ENCODE measurements around the gene JARID2. TPM values are rescaled to one million over a fixed set of nuclear protein-coding genes. Genes with fewer than 3 reads are reported as not detected.

The JARID2 gene
- total and polyA plus RNA-seq, 2 of the 13 experiments (the other 11 are each of a cell fraction or from before 2014, with no cell fraction given): 7.5 to 10.3 TPM

DNA sequence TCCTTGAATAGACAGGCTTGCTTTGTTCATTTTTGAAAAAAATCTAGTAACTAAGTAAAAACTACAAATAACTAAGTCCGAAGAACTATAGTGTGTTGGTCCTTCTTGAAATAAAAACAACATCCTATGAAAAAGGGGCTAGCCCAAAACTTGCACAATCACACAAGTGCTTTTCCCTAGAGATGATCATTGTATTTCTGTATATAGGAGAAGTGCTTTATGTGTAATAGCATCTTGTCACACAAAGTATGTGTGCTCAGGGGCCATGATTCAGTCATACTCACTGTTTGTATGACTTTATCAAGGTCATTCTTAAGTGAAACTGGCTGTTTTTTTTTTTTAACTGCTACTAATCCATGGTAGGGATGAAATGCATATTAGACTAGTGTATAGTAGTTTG, 237.2 kb downstream of the JARID2 start:
- CTCF ChIA-PET (ENCODE audit: low intra/inter-chr PET ratio, low total read pairs): no interaction called here
- DNase-seq (ENCODE audit: low spot score) (peak; percentile 14), ATAC-seq (no peak), FAIRE-seq (no peak)
- H3K4me1 ChIP-seq (ENCODE audit: insufficient read depth, low read length): 0 out of 2 replicates have a peak, but pooled peaks cover 7% of the 10 kb centered on the region
- no peaks in the 10 kb centered on the region for H3K79me2 ChIP-seq (ENCODE audit: insufficient read depth, low read length)
- no peaks in the 10 kb centered on the region for H4K20me1 ChIP-seq (ENCODE audit: insufficient read depth, low read length)
- 0 out of 2 replicates have a peak, but pooled peaks have one; percentile 35 for TF ChIP-seq CEBPB (IDR thresholded peaks at IDR 0.05; ENCODE audit: borderline replicate concordance, low read depth, low read length)
- TF ChIP-seq EED (CRISPR knock-in tag; IDR thresholded peaks at IDR 0.05): no peak
- BruUV-seq (replicated peaks): no TSS peak
- no peak overlapping the region for H3K27ac ChIP-seq (ENCODE audit: extremely low read length, insufficient read depth, low read length)
- no peak overlapping the region for H3K4me3 ChIP-seq (replicated peaks in 1 of 3; ENCODE audit: insufficient read depth in 1 of 3, low read depth in 2 of 3, low read length in 3 of 3)
- in situ Hi-C loops (cut with HindIII; ENCODE audit: extremely low pct_ligation_motif_present, low pct_unique_long_range_greater_than_20kb): loop anchor here (25.0 kb wide), 1 partner anchor 1271 kb away; no protein-coding TSS in a partner anchor
- whole genome bisulfite sequencing (ENCODE audit: low lambda C conversion rate): 100% methylated on average over 1 of the region's 1 CpG
- intact Hi-C loops (cut with micrococcal nuclease; ENCODE audit: unreplicated experiment): no loop called here
- POLR2A ChIA-PET: no interaction called here
- H3K4me2 ChIP-seq (ENCODE audit: low read depth, low read length): no peak overlapping the region
- H3K27me3 ChIP-seq (ENCODE audit: control insufficient read depth in 1 of 2, insufficient read depth in 2 of 2, low read length in 2 of 2): no peaks in the 10 kb centered on the region
- no peak overlapping the region for H3K9ac ChIP-seq (ENCODE audit: insufficient read depth, low read depth, low read length)
- no peaks in the 10 kb centered on the region for H3K9me3 ChIP-seq (ENCODE audit: low read length)
- H3K36me3 ChIP-seq (replicated peaks in 1 of 2; ENCODE audit: control insufficient read depth in 1 of 2, insufficient read depth in 2 of 2, low read length in 2 of 2): peaks cover 7% of the 10 kb centered on the region in 2 experiments; a peak in 4 of 5 replicates
- H2AFZ ChIP-seq (ENCODE audit: low read length): no peak overlapping the region

- Histone ChIP-seq H3K4me3 (replicated peaks in 1 of 3; ENCODE audit: insufficient read depth in 1 of 3, low read depth in 2 of 3, low read length in 3 of 3) (no peak overlapping the region), H4K20me1 (ENCODE audit: insufficient read depth, low read length) (no peaks in the 10 kb centered on the region), H3K36me3 (replicated peaks in 1 of 2; ENCODE audit: control insufficient read depth in 1 of 2, insufficient read depth in 2 of 2, low read length in 2 of 2) (peaks cover 15 to 18% of the 10 kb centered on the region in 2 experiments; a peak in 4 of 5 replicates), H3K9me3 (ENCODE audit: low read length) (no peaks in the 10 kb centered on the region), H3K27me3 (ENCODE audit: control insufficient read depth in 1 of 2, insufficient read depth in 2 of 2, low read length in 2 of 2) (no peaks in the 10 kb centered on the region), H3K79me2 (ENCODE audit: insufficient read depth, low read length) (no peaks in the 10 kb centered on the region), H2AFZ (ENCODE audit: low read length) (no peak overlapping the region), H3K4me2 (ENCODE audit: low read depth, low read length) (no peak overlapping the region), H3K4me1 (ENCODE audit: insufficient read depth, low read length) (0 out of 2 replicates have a peak, but pooled peaks cover 7% of the 10 kb centered on the region), H3K27ac (ENCODE audit: extremely low read length, insufficient read depth, low read length) (no peak overlapping the region), H3K9ac (ENCODE audit: insufficient read depth, low read depth, low read length) (no peak overlapping the region)
- ChIA-PET POLR2A (no interaction called here), CTCF (ENCODE audit: low intra/inter-chr PET ratio, low total read pairs) (no interaction called here)
- DNase-seq (ENCODE audit: low spot score) (no peak), ATAC-seq (no peak), FAIRE-seq (no peak)
- in situ Hi-C loops (cut with HindIII; ENCODE audit: extremely low pct_ligation_motif_present, low pct_unique_long_range_greater_than_20kb) (loop anchor here (25.0 kb wide), 1 partner anchor 1272 kb away; no protein-coding TSS in a partner anchor), intact Hi-C loops (cut with micrococcal nuclease; ENCODE audit: unreplicated experiment) (no loop called here)
- WGBS (ENCODE audit: low lambda C conversion rate): 96% methylated on average over 3 of the region's 3 CpGs
- no TSS peak for BruUV-seq (replicated peaks)
- TF ChIP-seq ZNF691 (CRISPR knock-in tag; IDR thresholded peaks at IDR 0.05; ENCODE audit: borderline replicate concordance, low read depth): no peak
- TF ChIP-seq POLR2AphosphoS5 (IDR thresholded peaks at IDR 0.05; ENCODE audit: low read depth, low read length): no peak
- TF ChIP-seq TRIM24 (CRISPR knock-in tag; IDR thresholded peaks at IDR 0.05): no peak
- TF ChIP-seq HDAC6 (IDR thresholded peaks at IDR 0.05; ENCODE audit: low read depth, low read length): no peak
- TF ChIP-seq, protein P1, sequence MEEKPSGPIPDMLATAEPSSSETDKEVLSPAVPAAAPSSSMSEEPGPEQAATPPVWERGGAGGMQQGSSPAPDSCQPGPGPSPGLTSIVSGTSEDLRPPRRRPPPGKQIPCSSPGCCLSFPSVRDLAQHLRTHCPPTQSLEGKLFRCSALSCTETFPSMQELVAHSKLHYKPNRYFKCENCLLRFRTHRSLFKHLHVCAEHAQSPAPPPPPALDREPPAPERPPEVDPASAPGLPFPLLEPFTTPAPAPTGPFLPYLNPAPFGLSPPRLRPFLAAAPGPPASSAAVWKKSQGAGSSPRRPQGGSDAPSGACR (CRISPR knock-in tag; IDR thresholded peaks at IDR 0.05): no peak
- no peak for TF ChIP-seq ZNF484 (CRISPR knock-in tag; IDR thresholded peaks at IDR 0.05; ENCODE audit: borderline replicate concordance, low read depth)
- TF ChIP-seq, protein P2, sequence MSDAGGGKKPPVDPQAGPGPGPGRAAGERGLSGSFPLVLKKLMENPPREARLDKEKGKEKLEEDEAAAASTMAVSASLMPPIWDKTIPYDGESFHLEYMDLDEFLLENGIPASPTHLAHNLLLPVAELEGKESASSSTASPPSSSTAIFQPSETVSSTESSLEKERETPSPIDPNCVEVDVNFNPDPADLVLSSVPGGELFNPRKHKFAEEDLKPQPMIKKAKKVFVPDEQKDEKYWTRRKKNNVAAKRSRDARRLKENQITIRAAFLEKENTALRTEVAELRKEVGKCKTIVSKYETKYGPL (CRISPR knock-in tag; IDR thresholded peaks at IDR 0.05): no peak
- TF ChIP-seq HOXD1 (CRISPR knock-in tag; IDR thresholded peaks at IDR 0.05): no peak
- no peak for TF ChIP-seq ZBTB21 (CRISPR knock-in tag; IDR thresholded peaks at IDR 0.05)
- no peak for TF ChIP-seq RBFOX2 (IDR thresholded peaks at IDR 0.05; ENCODE audit: low read depth, low read length)
These were observed 238.3 kb downstream of the JARID2 start for GRCh38 chr6:15484140-15484539.

Data from HepG2 (cell line).